HepG2 (cell line): ENCODE results near the gene DUOXA1.

Experiments used
- HOXA3 ChIP-seq: sonication (generic); formaldehyde crosslinking; IDR thresholded peaks from 2 replicates; pipeline ENCODE4 v1.5.0; 2020; ENCODE audit warnings: missing genetic modification reagents
- ZMYM2 ChIP-seq: sonication (generic); formaldehyde crosslinking; IDR thresholded peaks from 2 replicates; pipeline ENCODE4 v1.8.0; 2022; ENCODE audit warnings: mild to moderate bottlenecking, missing genetic modification reagents
- ZNF432 ChIP-seq: sonication (generic); formaldehyde crosslinking; IDR thresholded peaks from 2 replicates; pipeline ENCODE4 v1.5.0; 2020; ENCODE audit warnings: missing genetic modification reagents, mild to moderate bottlenecking, borderline replicate concordance
- ZNF761 ChIP-seq: sonication (generic); formaldehyde crosslinking; conservative IDR thresholded peaks from 2 replicates; pipeline ENCODE4 v1.4.0; 2020; ENCODE audit warnings: mild to moderate bottlenecking, missing genetic modification reagents

- TF ChIP-seq ZNF761 (CRISPR knock-in tag) (no peak), ZMYM2 (CRISPR knock-in tag) (no peak), HOXA3 (no peak), ZNF432 (no peak)
These were observed 45.5 kb downstream of the DUOXA1 start for GRCh38 chr15:45084163-45084562.
